ENCODE results near the gene TADA2B. TPM values are rescaled to one million over a fixed set of nuclear protein-coding genes. Genes with fewer than 3 reads are reported as not detected.

TADA2B gene
- total RNA-seq, 1 donor from 2014 or later: 21.4 TPM

DNA sequence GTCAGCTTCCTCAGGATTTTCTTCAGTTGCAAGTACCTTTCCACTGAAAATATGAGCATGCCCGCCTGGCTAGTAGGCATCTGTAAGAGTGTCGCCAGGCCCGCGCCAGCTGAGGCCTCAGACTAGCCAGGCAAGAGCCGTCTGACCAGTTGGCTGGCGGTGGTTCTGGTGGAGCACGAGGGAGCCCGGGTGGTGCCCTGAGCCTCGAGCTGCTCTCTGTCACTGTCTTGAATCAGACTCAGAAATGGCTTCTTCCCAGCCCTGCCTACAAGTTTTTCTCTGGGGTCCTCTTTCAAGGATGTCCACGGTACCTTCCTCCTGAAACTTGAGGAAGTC lies 12.8 kb downstream of the TADA2B start:
- DNase-seq (ENCODE audit: low spot score): no peak

DNA sequence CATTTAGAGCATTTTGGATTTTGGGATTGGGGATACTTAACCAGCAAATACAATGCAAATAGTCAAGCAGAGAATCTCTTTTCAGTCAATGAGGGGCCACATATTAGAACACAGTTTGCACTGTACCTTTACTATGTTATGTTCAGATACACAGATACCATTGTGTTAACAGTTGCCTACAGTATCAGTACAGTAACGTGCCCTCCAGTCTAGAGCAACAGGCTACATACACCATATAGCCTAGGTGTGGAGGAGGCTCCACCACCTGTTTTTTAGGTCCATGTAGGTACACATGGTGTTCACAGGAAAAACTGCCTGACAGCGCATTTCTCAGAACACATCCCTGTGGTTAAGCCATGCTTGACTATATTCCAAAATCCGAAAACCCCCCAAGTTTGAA lies 15.6 kb downstream of the TADA2B start:
- no peak for DNase-seq (ENCODE audit: low spot score)

DNA sequence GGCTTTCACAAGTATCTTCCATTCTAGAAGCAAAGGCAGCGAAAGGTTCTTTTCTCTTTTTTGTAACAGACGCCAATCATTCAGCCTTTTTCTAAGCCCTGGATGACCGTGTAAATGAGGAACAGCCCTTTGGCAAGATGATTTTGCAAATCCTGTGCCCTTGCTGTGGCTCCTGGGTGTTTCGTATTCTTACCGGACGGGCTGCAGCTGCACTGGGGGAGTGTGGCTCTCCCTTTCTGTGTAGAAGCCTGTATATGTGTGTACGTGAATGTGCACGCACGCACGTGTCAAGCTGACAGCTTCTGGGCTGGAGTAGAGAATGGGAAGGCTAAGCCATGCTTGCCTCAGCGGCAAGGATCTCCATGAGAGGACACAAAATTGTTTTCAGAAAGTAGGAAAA lies 16.5 kb downstream of the TADA2B start:
- no peak for DNase-seq (ENCODE audit: low spot score)

DNA sequence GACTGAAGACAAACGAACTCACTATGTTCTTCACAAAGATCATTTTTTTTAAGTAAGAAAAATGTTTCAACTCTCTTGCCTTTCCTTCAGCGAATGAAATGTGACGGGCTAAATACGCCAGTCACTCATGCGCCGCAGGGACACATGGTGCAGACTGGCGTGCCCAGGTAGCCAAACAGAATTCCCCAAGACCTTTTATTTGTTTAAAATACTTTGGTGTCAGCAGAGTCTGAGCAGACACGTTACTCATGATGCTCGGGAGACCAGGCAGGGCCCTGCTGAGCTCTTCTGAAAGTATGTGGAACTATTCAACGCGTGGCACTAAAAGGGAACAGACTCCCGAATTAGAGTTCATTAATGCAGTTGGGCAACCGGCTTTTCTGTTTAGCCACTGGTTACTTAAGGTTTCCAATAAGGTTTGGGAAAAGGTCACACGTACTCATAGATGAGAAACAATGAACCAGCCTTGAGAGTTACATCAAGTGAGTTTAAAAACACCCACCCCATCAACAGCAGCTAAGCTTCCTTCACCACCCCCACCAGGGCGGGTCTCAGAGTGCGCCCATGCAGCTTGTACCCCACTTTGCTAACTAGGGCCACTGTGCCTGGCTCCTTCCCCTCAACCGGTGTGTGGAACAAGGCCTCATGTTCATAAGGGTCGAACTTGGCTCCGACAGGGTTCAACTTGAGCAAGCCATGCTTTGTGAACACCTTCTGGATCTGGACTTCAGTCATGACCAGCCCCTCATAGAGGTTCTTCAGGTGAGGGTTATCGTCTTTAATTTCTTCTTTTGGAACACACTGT lies 17.4 kb downstream of the TADA2B start:
- DNase-seq (ENCODE audit: low spot score): no peak

DNA sequence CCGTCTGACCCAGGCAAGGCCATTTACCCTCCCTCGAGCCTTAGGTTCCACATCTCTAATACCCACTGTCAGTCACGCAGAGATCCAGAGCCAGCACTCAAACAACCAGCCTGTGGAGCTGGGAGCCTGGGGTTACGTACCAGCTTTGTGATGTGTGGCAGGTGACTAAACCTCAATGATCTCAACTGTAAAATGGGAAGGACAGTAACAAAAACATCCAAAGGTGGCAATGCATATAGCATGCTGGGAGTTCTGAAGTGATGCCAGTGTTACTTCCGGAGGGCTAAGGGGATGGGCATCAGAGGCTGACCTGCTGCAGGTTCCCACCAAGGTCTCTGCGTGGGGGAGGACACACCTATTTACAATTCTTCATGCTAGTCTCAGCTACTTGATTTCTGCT lies 18.6 kb downstream of the TADA2B start:
- DNase-seq (ENCODE audit: low spot score): no peak

DNA sequence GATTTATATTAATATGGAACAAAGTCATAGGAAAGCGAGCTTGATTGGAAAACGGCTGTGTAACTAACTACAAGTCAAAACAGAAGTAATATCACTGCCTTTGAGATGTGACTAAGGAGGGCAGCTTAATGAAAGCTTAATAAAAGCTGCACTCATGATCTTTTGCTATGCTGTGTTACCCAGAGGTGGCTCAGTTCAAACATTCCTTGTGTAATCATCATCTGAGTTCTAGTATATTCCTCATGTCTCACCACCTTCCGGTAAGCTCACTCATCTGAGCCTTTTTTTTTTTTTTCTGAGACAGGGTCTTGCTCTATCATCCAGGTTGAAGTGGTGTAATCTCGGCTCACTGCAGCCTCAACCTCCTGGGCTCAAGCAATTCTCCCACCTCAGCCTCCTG lies 19.6 kb downstream of the TADA2B start:
- DNase-seq (ENCODE audit: low spot score): no peak

DNA sequence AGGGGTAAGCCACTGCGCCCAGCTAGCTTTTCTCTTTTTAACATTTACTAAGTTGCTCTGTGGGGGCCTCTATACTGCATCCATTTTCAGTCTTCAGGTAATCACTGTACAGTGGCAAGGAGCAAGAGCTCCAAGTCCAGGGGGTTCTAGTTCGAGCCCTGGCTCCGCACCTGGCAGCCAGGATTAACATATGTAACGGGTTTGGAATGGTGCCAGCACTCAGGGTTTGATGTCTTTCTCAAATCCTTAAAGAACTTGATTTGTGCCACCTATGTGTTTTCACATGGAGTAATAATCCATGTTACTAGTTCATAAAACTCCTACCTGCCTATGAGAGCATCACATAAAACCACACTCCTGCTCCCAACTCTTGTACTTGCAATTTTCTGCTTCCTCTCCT lies 20.2 kb downstream of the TADA2B start:
- no peak for DNase-seq (ENCODE audit: low spot score)

DNA sequence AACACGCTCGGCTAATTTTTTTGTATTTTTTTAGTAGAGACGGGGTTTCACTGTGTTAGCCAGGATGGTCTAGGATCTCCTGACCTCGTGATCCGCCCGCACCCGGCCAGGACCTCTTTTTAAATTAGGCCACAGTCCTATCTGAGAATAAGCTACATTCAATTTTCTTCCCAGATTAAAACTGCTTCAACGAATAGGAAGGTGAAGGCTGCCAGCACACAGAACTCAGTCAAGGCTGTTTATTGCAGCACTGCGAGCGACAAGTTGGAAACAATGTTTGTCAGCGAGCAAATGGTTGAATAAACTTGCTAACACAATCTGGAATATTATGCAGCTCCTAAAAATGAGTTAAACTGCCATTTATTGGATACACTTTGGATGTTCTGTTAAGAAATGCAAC lies 22.8 kb downstream of the TADA2B start:
- no peak for DNase-seq (ENCODE audit: low spot score)

DNA sequence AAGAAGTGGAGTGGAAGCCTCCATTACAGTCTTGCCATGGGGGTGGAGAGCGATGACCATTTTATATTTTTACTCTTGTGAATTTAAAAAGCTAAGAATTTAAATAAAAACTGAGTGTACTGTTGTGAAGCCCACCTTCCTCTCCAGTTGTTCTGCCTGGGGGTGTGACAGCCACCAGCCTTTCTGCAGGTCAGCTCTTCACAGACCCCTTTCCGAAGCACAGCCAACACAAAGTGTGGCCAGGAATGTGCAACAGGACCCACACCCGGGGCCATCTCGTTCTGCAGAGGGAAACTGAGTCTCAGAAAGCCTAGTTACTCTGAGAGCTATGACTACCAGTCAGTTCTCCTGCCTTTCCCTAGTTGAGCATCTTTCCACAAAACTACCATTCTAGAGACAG lies 23.3 kb downstream of the TADA2B start:
- no peak for DNase-seq (ENCODE audit: low spot score)

DNA sequence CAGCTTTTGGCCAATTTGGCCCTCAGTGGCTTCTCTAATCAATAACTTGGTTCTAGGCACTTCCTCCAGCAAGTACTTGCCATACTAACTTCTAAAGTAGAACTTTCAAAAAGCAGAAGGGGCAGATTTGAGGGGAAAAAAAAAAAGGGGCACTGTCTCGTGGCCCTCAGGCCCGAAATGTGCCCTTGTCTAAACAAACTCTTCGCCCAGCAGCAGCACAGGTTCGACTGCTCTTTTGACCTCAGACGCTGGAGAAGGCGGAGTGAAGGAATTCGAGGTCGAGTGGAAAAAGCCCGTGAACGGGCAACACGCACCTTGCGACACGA lies 23.9 kb downstream of the TADA2B start:
- DNase-seq (ENCODE audit: low spot score): no peak

DNA sequence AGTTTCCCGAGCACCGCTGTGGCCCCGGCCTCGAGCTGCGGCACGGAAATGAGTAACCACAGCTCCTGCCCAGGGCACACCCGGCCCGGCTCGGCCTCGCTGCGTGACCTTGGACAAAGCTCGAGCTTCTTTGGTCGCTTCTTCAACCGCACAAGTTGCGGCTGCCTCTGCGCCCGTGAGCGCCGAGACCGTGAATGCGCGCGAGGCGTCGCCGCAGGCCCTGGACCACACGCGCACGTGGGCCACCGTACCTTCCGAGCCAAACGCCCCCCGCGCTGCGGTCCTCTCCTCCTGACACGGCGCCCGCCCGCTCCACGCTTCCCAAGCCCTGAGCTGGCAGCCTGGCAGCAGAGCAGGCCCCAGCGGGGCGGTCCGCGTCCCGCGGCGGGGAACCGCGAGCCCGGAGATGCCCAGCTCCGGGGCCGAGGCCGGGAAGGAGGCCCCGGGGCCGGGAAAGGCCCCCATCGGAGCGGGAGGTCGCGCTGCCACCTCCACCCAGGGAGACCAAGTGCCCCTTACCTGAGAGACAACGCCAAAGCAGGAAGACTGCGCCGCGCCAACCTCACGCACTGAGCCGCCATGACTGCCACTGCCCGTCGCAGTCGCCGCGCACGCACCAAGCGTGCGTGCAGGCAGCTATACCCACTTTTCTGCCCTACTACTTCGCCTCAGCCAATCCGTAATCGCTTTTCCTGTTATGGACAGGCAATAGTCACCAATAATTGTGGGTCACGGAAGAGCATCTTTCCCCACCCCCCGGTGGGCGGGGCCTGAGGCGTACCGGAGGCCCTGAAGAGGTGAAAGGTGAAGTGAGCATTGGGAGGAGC lies 24.5 kb downstream of the TADA2B start, which contains the start of gene GRPEL1:
Gene GRPEL1, minus strand, starts transcription at position 613 of the 827 bp plus-strand sequence. Its CDS starts 32 bp downstream, at position 581.
- DNase-seq (ENCODE audit: low spot score): no peak

DNA sequence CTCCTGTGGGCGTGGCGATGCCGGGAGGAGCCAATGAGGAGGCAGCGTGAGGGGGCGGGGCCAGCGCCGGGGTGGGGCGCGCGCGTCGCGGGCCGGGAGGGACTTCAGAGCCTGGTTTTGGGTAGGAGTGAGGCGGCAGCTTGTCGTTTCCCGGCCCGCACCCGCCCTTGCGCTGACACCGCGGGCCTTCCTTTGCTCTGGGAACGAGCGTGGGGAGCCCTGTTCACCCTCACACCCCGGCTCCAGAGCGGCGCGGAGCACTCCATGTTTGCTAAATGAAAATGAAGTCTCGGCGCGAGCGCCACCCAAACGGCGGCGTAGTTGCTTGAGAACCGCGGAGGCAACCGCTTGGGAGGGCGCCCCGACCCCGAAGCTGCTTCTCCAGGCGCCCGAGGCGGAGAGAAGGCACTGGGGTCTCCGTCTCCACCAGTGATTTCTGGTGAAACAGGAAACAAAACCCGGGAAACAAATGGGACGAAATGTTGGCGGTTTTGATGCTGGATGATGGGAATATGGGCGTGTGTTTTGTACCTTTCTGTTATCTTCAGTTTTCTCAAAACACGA lies 25.2 kb downstream of the TADA2B start:
- peak; percentile 100 for DNase-seq (ENCODE audit: low spot score)

DNA sequence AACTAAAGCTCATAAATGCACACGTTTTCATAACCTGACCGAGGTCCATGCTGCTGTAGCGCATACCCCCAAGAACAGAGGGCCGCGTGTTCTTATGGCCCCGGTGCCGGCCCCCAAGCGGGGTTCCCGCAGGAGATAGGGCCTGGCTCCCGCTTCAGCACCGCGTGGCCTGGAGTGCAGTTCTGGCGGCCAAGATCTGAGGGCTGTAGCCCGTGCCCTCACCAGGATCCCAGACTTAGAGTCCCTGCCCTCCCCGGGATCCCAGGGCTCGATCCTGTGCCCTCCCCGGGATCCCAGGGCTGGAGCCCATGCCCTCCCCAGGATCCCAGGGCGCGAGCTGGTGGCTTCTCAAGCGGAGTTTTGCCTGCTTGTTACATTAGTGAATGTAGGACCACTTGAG lies 25.7 kb downstream of the TADA2B start:
- DNase-seq (ENCODE audit: low spot score): no peak

DNA sequence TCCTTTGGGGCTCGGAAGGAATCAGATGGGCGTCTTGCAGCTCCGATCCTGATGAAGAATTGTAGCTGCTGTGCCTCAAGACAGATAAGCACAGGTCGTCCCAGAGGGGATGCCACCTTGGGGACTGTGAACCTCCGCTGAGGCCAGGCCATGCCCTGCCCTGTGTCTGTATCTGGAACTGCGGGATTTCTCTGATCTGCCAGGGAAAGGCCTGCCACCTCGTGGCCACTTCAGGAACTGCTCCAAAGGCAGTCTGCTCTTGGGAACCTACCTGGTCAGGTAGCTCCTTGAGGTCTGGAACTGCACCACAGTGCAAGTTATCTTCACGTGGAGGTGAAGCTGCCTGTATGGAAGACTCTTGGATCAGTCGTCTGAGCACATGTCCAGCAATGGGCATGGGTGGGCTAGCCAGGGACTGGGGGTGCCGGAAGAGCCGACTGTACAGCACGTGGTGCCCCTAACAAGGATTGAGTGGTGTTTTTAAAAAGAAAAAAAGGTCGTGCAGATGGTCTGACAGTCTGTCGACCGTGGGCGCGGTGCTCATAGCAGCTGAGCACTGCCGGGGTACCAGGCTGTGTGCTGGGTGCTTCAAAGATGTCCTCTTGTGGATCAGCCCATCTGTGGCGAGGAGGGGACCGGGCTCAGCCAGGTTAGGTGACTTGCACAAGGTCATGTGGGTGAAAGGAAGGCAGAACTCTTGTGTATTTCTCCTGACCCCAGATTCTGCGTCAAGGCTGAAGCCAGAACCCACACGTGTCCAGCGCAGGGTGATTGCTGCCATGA lies 27.7 kb downstream of the TADA2B start:
- no peak for DNase-seq (ENCODE audit: low spot score)

DNA sequence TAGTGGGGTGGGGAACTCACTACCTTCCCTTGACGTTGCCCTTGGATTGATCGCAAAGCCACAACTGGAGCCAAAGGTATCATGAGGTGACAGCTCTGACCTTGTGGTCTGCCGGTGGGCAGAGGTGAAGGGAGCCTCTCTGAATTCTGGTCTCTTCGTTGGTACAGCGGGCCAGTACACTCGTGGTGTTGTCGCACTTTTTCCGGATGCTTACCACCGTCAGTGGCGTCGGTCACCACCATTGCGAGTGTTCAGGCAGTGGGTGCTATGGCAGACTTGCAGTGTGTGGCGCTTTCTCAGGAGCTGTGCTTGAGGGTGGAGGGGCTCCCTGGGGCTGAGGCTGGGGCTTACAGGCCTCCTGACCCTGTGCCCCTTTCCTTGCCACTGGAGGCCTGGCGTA lies 29.9 kb downstream of the TADA2B start:
- DNase-seq (ENCODE audit: low spot score): no peak

DNA sequence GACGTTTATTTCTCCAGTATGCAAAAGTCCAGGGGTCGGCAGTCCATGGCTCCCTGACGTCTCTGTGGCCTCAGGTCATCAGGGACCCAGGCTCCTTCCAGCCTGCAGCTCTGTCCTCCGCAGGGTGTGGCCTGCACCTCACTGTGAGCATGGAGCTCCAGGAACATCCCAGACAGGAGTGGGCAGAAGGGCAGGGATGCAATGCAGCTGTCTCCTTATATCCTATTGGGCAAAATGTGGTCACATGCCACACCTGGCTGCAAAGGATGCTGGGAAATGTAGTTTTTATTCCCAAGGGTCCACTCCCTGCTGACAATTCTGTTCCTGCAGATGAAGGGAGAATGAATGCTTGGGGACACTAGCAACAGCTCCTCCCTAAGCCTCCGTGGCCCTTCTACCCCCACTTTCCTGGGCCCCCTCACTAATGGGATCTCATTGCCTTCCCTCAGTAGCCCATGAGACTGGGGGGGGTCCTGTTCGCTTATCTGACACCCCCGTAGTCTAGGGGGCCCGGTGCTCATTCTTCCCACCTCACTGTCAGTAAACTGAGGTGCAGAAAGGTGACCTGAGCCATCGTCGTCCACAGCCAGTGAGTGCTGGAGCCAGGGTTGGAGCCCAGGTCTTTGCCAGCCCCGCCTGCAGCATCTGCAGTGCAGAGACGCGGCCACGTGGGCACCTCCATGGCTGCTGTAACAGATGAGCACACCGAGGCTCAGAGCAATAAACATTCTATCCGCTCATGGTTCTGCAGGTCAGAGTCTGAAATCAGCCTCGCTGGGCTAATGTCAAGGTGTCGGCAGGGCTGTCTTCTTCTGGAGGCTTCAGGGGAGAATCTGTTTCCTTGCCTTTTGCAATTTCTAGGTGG lies 30.6 kb downstream of the TADA2B start:
- no peak for DNase-seq (ENCODE audit: low spot score)

DNA sequence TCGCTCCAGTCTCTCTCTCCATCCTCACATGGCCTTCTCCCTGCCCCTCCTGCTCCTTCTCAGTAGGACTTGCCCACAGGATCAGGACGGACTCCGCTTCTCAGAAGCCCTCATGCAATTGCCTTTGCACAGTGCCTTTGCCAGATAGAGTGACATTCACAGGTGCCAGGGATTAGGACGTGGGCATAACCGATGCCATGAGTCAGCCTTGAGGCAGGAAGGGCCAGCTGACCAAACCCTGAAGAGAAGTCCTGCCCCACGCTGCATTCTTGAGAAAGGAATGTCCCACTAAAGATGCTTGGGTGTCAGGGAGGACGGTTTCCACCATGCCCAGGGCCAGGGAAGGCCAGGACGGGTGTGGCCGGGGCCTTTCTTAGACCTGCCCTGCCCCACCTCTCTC lies 31.3 kb downstream of the TADA2B start:
- DNase-seq (ENCODE audit: low spot score): no peak

DNA sequence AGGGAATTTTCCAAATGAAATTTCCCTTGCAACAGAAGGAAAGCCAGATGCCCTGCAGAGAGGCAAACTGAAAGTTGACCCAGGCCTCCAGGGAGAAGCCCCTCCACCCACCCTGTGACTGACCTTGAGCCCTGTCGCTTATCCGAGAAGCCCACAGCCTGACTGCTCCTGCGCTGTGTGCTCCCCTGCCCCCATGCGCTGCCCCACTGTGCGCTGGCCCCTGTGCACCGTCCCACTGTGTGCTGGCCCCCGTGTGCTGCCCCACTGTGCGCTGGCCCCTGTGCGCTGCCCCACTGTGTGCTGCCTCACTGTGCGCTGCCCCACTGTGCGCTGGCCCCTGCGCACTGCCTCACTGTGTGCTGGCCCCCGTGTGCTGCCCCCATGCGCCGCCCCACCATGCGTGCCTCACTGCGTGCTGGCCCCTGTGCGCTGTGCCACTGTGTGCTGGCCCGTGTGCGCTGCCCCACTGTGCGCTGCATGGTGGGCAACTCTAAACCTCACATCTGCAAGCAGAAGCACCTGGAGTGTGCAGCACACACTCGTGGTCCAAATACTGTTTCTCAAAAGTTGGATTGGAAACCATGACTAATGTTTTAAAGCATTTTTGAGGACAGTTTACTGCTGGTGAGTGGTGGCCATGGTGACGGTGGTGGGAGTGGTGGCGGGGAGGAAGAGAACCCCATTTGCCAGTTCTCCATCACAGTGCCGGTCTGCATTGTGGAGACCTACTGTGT lies 33.0 kb downstream of the TADA2B start:
- no peak for DNase-seq (ENCODE audit: low spot score)

DNA sequence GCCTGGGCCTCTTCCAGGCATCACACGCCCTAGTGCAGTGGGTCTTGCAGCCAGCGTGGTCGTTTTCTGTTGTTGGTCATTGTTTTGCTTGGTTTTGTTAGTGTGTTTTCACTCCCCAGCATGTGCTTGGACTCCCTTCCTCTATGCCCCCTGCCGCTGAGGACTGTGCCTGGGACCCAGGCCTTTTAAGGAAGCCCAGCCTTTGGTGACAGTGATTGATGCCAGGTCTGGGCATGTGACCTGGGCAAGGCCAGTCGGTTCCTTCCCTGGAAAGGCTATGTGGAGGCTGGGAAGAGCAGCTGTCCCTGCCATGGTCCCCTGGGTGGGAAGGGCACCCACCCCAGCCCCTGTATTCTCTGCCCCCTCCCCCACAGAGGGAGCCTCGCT lies 33.5 kb downstream of the TADA2B start:
- no peak for DNase-seq (ENCODE audit: low spot score)

DNA sequence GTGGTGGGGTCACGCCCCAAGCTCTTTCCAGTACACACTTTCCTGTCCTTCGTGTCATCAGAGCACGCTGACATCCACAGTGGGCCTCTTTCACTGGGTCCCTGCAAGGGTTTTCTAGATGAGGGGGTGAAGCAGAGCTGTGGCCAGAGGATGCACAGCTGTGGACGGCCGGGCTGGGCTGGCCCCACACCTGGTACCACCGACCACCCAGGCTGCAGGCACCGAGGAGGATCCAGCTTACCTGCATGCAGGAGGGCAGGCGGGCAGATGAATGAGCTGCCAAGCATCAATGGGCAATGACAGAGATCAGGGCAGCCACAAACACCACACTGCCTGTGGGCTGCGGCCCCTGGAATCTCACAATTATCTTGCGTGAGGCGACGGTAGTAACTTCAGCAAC lies 34.2 kb downstream of the TADA2B start:
- DNase-seq (ENCODE audit: low spot score): no peak
